Hepatocyte (in vitro differentiated cells): ENCODE results near the gene HTT.

Experiments
- EZH2 ChIP-seq: fragments of 200-600 bp; sonication (generic); IDR thresholded peaks from 2 replicates; pipeline ENCODE4 v1.6.1; 2016; ENCODE audit warnings: antibody characterized with exemption, mild to moderate bottlenecking, borderline replicate concordance
- TF ChIP-seq, protein P1 (sequence below): fragments of 200-600 bp; sonication (generic); IDR thresholded peaks from 2 replicates; pipeline ENCODE4 v1.5.1; 2016; ENCODE audit warnings: antibody characterized with exemption, mild to moderate bottlenecking; ENCODE audit not compliant: poor library complexity

DNA sequence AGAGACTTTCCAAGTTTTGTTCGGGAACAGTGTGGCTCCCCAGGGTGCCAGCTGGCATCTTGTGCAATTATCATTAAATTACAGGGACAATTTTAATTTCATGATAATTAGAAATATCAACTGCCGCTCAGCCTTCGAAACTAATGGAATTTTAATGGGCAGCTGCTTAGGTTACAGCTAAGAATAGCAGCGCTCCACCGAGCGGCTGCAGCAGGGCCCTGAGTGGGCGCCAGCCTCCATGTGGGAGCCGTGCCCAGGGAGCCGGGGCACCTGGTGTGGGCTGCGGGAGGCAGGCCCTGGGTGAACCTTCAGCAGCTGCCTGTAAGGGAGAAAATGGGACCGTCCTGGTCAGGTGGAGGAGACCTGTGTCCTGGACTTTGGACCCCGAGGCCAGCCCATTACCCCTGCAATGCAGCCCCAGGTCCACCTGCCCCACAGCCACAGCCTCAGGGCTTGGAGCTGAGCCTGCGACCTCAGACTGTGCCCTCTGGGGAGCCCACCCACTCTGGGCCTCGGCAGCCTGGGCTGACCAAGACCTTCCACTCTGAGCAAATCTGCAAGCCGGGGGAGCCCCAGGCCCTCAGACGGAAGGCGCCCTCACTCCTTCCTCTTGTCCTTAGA, 195.6 kb downstream of the HTT start:
- TF ChIP-seq EZH2, result no peak
- TF ChIP-seq, protein P1, sequence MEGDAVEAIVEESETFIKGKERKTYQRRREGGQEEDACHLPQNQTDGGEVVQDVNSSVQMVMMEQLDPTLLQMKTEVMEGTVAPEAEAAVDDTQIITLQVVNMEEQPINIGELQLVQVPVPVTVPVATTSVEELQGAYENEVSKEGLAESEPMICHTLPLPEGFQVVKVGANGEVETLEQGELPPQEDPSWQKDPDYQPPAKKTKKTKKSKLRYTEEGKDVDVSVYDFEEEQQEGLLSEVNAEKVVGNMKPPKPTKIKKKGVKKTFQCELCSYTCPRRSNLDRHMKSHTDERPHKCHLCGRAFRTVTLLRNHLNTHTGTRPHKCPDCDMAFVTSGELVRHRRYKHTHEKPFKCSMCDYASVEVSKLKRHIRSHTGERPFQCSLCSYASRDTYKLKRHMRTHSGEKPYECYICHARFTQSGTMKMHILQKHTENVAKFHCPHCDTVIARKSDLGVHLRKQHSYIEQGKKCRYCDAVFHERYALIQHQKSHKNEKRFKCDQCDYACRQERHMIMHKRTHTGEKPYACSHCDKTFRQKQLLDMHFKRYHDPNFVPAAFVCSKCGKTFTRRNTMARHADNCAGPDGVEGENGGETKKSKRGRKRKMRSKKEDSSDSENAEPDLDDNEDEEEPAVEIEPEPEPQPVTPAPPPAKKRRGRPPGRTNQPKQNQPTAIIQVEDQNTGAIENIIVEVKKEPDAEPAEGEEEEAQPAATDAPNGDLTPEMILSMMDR, result no peak
